Stimulated activated CD4-positive, alpha-beta T cell treated with anti-CD3 and anti-CD28 coated beads, TNF-alpha, amount 100 ng/mL, for 1 hour (primary cell): ENCODE measurements around the gene EDC4.
"Not testable (repeated sequence)": the region's sequence is repeated elsewhere in the genome, so short reads cannot be mapped to it uniquely, and the experiment has no call there.

Experiments used
- DNase-seq, 3 donors: peaks; one replicate each; pipeline ENCODE4 v3.0.0-alpha.2; 2020; ENCODE audit warnings: low read depth in 3 of 3, low spot score in 1 of 3

EDC4 gene

DNA sequence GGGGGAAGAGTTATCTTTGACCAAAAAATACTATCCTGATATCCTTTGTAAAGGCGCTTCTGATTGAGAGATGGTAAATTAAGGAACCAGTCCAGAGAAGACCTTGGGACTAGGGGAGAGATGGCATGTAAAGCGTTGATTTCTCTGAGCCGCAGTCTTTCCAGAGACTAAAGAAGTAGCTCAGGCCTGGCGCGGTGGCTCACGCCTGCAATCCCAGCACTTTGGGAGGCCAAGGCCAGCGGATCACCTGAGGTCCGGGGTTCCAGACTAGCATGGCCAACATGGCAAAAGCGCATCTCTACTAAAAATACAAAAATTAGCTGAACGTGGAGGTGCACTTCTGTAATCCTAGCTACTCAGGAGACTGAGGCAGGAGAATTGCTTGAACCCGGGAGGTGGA, 24.7 kb upstream of the EDC4 start:
- DNase-seq, result no peak

DNA sequence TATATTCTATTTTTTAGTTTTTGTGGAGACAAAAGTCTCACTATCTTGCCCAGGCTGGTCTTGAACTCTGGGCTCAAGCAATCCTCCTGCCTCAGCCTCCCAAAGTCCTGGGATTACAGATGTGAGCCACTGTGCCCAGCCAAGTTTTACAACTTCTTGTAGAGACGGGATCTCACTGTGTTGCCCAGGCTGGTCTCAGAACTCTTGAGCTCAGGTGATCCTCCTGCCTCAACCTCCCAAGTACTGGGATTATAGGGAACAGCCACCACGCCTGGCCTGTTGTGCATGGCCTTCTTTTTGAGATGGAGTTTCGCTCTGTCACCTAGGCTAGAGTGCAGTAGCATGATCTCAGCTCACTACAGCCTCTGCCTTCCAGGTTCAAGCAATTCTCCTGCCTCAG, 19.2 kb upstream of the EDC4 start:
- DNase-seq, result no peak

DNA sequence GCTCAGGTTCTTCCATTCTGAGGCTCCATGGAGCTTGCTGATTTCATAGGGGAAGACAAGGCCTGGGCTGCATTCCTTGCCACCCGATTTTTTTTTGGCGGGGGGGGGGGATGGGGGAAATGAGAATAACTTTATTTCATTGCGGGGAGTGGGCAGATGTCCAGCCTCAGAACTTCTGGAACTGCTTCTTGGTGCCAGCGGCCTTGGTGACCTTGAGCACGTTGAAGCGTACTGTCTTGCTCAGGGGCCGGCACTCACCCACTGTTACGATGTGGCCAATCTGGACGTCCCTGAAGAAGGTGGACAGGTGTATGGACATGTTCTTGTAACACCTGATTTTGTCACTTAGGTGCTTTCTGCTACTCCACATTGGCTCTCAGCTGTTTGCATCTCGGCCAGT, 17.1 kb upstream of the EDC4 start:
- DNase-seq, result no peak

DNA sequence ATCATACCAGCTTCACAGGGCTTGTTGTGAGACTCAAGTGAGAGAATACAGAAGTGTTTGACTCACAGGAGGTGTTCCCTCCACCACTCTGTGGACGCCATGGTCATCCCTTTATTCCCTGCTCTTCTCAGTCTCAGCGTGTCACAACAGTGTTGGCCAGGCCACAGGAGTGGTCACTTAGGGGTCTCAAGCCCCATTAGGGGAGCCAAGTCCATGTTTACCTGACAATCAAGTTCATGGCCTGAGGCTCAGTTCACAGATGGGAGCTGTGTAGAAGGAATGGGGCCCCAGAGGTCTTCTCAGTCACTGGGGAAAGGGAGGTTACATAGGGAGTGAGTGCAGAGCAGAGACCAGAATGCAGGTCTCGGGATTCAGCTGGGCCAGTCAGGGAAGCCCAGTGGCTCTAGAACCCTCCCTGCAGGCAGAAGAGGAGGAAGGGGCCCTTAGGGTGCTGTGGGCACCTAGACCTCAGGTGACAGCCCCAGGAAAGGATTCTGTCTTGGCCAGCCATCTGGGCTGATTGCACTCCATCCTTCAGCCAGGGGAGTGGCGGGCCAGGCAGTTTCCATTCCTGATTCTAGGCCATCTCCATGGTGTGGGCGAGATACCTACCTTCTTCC, 15.8 kb upstream of the EDC4 start:
- DNase-seq, result no peak

DNA sequence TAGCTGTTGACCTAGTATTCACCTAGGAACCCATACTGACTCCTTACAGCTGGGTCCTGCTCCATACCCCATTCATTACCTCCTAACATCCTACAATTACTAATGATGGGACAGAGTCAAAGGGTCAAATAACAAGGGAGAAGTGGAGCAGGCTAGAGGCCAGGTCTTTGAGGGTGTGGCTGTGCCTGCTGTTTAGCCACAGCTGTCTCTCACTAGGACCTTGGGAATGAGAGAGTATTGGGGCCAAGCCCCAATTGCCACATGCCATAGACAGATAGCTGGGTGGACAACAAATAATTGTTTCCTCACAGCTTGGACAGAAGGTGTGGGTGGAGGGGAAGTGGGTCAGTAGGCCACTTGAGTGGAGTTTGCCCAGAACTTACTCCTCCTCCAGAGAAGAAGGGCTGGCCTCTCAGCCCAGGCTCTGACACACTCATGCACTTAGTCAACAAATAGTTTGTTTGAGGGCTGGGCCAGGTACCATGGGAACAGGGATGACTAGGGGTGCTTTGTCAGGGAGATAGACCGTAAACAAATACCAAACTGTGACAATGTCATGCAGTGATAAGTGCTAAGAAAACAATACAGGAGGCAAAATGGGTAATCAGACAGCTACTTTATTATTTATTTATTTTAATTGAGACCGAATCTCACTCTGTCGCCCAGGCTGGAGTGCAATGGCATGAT, 15.2 kb upstream of the EDC4 start:
- DNase-seq, result no peak

DNA sequence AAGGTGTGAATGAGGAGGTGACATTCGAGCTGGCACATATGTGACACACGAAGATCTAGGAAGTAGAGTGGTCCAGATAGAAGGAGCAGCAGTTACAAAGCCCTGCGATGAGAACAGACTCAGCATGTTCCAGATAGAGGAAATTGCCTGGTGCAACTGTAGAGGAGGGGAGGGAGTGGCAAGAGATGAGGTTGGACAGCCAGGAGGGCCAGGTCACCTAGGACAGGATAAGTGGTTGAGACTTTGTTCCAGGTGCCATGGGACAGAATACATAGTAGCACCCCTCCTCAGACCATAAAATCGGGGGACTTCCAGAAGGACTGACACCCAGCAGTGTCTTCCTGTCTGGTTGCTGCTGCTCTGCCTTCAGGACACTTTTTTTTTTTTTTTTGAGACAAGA, 14.4 kb upstream of the EDC4 start:
- no peak for DNase-seq

DNA sequence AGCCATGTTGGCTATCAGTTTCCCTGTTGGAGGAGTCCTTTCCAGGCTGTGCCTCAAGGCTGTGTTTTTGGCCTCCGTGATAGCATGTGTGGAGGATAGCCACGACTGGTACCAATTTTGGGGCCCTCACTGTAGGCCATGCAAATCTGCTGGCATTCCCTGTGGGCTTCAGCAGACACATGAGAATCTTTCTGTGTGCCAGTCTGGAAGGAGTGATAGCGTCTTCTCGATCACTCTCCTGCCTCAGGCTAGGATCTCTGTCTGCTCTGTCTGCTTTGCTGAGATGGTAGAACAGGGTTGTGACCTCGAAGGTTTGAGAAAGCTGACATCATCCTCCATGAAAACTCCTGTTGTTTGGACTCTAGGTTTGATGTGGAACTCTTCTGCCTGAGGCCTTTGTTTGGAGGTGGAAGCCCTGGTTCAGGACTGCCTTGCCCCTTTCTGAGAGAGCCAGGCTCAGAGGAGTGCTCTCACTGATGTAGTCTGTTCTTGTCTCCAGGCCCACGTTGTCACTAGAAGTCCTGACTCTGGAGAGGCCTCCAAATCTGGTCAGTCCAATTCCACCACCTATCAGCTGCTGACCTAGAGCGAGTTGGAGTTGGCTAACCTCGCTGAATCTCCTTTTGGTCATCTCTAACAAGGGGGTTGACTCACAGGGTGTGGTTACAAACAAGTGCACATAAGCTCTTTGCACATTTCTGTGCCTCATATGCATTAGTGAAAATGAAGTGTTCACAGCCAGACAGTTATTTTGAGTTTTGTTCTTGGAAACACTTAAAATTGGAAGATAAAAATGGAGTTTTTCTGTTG, 12.1 kb upstream of the EDC4 start:
- no peak for DNase-seq

DNA sequence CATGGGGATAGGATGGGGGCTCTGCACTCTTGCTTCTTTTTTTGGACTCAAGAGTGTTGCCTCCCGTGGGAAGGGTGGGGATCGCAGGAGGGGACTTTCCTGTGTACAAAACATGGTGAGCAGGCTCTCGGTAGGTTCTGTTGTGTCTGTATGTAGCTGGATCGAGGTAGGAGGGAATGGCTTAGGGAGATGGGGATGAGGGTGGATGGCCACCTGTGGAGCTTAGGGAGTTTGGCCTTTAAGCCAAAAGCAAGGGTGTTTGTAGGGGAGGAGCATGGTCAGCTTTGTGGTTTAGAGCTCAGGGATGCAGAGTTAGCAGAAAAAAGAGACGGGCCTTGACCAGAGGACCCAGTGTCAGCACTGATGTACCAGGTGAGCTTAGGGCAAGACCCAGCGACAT, 11.0 kb upstream of the EDC4 start:
- DNase-seq, result no peak

DNA sequence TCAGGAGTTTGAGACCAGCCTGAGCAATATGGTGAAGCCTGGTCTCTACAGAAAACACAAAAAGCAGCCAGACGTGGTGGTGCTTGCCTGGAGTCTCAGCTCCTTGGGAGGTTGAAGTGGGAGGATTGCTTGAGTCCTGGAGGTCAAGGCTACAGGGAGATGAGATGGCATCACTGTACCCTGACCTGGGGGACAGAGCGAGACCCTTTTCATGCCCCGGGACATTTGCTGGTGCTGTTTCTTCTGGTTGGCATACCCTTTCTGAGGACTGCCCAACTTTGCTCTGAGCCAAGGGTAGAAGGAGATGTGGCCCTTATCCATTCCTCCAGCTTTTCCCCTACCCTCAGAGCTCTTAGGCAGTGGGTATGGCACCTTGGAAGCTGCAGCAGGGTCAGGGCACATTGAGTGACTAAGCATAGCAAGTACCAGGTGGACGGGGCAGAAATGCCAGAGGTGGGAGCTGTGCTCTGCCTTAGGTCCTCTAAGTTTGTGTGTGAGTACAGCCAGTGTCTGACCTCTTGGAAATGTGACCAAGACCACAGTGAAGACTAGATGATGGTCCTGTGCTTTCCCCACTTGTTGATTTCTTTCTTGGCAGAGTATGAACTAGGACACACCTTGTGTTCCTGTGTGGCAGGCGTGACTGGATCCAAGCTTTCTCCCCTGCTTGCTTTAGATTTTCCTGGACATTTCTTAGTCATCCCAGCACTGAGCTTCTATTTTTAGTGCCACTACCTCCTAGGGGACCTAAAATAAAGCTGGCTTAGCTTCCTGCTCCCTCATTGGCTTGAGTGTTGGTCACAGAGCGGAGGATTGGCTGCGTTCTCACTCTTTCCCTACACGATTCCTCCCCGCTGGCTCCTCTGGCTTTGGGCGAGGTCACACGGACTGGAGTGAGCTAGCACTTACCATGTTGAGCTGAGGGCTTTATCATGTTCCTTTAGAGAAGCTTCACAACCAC, 9.9 kb upstream of the EDC4 start:
- DNase-seq, result no peak

DNA sequence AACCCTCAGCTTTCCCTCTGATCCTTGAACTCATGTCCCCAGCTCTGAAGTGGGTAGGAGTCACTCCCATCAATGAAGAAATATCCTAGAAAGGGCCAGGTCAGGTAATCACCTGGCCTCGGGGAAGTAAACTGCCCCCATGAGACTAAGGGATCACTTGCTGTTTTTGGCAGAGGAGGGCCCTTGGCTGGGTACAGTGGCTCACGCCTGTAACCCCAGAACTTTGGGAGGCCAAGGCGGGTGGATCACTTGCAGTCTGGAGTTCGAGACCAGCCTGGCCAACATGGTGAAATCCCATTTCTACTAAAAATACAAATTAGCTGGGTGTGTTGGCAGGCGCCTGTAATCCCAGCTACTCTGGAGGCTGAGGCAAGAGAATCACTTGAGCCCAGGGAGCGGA, 8.8 kb upstream of the EDC4 start:
- not testable (repeated sequence) for DNase-seq

DNA sequence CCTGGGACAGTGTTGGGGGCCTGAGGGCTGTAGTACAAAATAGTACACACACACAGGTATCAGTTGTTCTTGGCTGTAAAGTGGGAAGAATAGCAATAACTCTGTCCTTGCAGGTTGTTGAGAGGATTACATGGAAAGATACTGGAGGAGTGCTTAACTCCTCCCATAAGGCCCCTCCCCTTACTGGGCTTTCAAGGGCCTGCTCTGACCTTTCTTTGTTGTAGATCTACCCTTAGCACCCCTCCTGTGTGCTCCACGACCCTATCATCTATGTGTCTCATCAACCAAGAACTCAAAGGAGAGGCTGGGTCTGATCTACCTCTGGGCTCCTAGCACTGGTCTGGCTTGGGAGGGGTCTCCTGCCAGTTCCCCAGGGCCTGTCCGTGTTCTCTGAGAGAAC, 8.3 kb upstream of the EDC4 start:
- no peak for DNase-seq

DNA sequence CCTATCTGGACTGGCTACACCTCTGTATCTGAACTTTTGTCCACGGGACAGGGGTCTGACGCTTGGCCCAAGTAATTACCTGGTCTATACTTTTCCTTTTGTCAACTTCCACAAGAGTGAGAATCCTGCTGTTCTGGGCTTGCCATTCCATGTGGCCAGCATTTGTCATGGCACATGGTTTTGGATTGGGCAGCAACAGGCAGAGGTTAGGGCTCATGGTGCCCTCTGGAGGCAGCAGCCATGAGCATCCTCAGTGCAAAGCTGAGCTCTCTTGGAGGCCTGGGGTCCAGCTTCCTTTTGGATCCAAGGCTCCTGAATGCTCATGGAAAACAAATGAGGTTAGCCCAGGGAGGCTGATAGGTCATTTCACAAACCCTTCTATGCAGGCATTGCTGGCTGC, 7.5 kb upstream of the EDC4 start:
- no peak for DNase-seq

DNA sequence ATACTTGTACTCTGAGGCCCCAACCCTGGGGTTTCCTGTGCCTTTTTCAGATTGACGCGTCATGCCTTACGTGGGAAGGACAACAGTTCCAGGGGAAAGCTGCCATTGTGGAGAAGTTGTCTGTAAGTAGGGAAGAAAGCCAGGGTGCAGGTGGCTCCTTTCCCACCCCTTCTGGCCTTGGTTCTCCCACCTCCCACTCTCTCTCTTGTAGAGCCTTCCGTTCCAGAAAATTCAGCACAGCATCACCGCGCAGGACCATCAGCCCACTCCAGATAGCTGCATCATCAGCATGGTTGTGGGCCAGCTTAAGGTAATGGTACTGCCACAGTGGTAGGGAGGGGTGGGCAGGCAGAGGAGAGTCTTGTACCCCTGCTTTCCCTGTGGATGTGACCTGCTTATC, 4.6 kb upstream of the EDC4 start:
- DNase-seq, result no peak

DNA sequence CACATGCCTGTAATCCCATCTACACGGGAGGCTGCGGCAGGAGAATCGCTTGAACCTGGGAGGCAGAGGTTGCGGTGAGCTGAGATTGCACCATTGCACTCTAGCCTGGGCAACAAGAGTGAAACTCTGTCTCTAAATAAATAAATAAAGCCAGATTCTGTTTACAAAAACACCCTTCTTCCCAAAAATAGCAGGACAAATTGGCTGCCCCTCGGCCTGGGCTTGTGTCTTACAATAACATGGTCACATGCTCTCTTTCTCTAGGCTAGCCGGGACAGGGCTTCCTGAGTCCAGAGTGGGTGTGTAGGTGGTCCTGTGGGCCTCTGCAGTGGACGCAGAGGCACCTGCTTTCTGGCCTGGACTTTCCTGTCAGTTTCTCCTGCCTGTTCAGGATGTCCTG, 3.2 kb upstream of the EDC4 start:
- no peak for DNase-seq

DNA sequence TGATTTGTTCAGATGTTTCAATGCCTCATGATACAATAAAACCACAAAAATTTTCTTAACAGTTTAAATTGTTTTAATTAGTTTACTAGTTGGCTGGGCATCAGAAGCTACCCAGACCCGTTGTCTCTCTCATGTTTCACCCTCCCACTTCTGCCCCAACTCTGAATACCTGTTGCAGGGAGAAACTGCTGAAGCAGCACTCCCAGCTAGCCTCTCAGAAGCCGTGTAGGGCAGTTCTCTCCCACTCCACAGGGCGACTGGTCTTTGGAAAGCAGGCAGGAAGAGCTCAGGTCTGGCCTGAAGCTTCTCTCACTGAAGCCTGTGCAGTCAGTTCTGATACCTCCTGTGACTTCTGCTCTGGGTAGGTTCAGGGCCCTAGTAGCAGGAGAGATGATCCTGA, 1.6 kb upstream of the EDC4 start:
- no peak for DNase-seq

DNA sequence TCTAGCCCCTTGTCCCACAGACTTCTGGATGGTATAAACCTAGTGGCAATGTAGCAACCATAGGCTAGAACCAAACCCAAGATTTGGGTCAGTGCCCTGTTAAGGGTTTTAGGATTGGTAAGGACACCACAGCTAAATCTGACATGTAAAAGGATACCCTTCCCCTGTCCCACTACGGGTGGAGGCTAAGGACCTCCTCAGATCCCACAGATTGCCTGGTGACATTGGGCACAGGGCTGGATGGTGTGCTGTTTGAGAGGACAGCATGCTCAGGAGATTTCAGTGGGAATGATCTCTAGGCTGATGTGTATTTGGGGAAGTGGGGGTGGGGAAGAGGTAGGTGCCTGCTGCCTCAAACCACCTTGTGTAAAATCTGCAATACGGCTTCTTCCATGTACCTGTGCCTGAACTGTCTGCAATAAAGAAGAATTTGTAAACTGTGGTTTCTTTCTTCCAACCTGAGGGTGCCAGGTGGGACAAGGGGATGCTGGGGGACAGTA, 671 bp upstream of the EDC4 start:
- no peak for DNase-seq

DNA sequence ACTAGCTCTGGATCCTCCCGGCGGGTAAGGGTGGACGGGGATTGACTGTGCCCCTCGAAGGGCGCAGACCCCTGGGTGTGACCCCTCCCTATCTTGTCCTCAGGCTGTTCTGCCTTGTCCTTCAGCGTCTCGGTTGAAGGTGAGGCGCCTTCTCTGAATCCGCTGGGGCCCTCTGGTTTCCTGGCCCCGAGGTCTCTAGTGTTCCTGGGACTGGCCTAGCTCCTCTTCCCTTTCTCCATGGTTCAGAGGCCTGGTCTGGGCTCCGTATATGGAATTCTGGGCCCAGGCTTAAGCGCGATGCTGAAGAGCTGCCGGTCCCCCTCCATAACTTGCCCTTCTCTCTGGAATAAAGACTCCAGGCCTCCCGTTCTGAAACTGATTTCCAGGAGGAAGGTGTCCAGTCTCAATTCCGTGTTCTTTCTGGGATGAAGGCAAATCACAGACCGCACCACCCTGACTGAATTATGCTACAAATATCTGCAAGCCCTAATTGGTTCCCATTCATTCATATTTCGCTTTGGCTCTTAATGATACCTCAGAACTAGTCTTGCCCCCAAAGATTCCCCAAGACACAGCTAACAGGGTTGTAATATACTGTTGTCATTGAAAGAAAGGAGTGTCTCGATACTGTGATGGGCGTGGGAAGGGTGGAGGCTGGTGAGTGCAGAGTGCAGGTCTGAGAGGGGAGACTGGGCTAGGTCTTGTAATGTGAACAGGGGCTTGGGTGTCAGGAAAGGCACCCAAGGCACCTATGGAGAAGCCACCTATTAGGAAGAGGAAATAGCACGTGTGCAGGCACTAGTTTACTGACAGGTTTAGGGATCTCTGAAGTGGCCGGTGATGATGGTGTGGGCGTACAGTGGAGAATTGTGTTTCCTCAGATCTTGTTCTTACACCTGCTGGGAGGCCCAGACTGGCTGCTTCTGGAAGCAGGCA, 851 bp downstream of the EDC4 start:
- no peak for DNase-seq

DNA sequence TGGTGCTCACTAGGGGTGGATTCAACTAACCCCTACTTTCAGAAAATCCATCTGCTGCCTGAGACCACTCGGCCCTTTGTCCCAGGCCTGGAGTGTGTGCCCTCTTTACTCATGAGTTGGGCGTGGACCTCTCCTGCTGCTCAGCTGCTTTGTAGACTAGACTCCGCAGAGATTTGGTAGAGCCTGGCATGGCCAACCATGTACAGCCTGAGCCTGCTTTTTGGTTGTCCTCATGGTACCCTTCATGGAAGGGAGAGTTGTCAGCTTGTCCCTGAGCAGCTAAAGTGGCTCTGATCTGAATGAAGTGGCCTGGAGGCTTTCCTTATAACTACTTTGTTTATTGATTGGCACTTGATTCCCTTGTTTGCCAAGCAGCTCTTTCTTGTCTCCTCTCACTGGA, 1.5 kb downstream of the EDC4 start:
- no peak for DNase-seq

DNA sequence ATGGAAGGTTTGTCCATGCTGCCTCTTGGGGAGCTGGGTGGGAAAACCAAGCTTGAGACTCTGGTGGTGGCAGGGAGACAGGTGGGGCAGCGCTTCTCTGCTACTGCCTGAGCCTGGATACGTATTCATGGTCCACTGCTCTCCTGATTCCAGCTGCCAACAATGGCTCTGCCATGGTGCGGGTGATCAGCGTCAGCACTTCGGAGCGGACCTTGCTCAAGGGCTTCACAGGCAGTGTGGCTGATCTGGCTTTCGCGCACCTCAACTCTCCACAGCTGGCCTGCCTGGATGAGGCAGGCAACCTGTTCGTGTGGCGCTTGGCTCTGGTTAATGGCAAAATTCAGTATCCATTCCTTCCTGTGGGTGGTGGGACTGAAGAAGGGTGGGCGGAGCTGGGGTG, 4.2 kb downstream of the EDC4 start:
- DNase-seq, result no peak

DNA sequence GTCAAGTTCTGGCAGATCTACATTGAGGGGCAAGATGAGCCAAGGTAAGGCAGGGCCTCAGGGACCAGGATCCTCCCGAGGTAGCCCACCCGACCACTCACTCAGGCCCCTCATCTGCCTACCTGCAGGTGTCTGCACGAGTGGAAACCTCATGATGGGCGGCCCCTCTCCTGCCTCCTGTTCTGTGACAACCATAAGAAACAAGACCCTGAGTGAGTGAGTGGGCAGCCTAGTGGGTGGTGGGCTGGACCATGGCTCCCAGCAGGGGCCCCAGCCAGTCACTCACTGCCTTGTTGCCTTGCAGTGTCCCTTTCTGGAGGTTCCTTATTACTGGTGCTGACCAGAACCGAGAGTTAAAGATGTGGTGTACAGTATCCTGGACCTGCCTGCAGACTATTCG, 5.4 kb downstream of the EDC4 start:
- no peak for DNase-seq
